Epithelial cell of esophagus (primary cell): Measurements from ENCODE around the gene EPHA3.

Experiments
- DNase-seq: peaks from one replicate; pipeline ENCODE4 v3.0.0; 2010; ENCODE audit warnings: low read depth
- H3K4me3 ChIP-seq: 2 replicates; pipeline ENCODE4 v1.5.1; 2011; ENCODE audit warnings: mild to moderate bottlenecking, low read length, control low read depth
- TF ChIP-seq, protein P1 (sequence below): IDR thresholded peaks from 2 replicates; pipeline ENCODE4 v1.5.1; 2011; ENCODE audit warnings: low read depth, mild to moderate bottlenecking, low read length, control low read depth, inconsistent platforms; ENCODE audit not compliant: insufficient read depth; ENCODE audit errors: missing control alignments

Gene EPHA3

GRCh38 chr3:89239774-89240173 is 132.4 kb downstream of the EPHA3 start:
- no peak overlapping the region for H3K4me3 ChIP-seq
- TF ChIP-seq, protein P1, sequence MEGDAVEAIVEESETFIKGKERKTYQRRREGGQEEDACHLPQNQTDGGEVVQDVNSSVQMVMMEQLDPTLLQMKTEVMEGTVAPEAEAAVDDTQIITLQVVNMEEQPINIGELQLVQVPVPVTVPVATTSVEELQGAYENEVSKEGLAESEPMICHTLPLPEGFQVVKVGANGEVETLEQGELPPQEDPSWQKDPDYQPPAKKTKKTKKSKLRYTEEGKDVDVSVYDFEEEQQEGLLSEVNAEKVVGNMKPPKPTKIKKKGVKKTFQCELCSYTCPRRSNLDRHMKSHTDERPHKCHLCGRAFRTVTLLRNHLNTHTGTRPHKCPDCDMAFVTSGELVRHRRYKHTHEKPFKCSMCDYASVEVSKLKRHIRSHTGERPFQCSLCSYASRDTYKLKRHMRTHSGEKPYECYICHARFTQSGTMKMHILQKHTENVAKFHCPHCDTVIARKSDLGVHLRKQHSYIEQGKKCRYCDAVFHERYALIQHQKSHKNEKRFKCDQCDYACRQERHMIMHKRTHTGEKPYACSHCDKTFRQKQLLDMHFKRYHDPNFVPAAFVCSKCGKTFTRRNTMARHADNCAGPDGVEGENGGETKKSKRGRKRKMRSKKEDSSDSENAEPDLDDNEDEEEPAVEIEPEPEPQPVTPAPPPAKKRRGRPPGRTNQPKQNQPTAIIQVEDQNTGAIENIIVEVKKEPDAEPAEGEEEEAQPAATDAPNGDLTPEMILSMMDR, result no peak
- DNase-seq, result no peak

- TF ChIP-seq, protein P1, result no peak
- no peak for DNase-seq
- H3K4me3 ChIP-seq, result no peak overlapping the region
Measured at GRCh38 chr3:89245612-89246011, 138.2 kb downstream of the EPHA3 start.

GRCh38 chr3:89246326-89246725 is 138.9 kb downstream of the EPHA3 start:
- no peak overlapping the region for H3K4me3 ChIP-seq
- peak; percentile 8 for DNase-seq
- TF ChIP-seq, protein P1, result peak; percentile 12

- no peak overlapping the region for H3K4me3 ChIP-seq
- DNase-seq, result no peak
- TF ChIP-seq, protein P1, result no peak
Measured at GRCh38 chr3:89250742-89251141, 143.3 kb downstream of the EPHA3 start.

GRCh38 chr3:89252016-89252415 is 144.6 kb downstream of the EPHA3 start:
- TF ChIP-seq, protein P1, result no peak
- H3K4me3 ChIP-seq, result no peak overlapping the region
- DNase-seq, result no peak

GRCh38 chr3:89252860-89253259 is 145.4 kb downstream of the EPHA3 start:
- DNase-seq, result peak; percentile 7
- TF ChIP-seq, protein P1, result no peak

GRCh38 chr3:89256395-89256794 is 149.0 kb downstream of the EPHA3 start:
- DNase-seq, result no peak

More at GRCh38 chr3:89252860-89253259, 145.4 kb downstream of the EPHA3 start:
- no peak overlapping the region for H3K4me3 ChIP-seq

More at GRCh38 chr3:89256395-89256794, 149.0 kb downstream of the EPHA3 start:
- TF ChIP-seq, protein P1, result no peak
- no peak overlapping the region for H3K4me3 ChIP-seq
